Vagina (tissue), 2 donors: ENCODE data around the gene NOM1. TPM values are rescaled to one million over a fixed set of nuclear protein-coding genes. Genes with fewer than 3 reads are reported as not detected.

Source experiments
- DNase-seq, 2 donors: peaks; one replicate each; pipeline ENCODE4 v3.0.0-alpha.2; 2017; ENCODE audit errors: extremely low spot score in 2 of 2
- H3K27ac ChIP-seq: fragments of 200-600 bp; sonication (generic); one replicate; pipeline ENCODE4 v1.5.1; 2019
- H3K27me3 ChIP-seq: fragments of 200-600 bp; sonication (generic); one replicate; pipeline ENCODE4 v1.5.1; 2019
- H3K36me3 ChIP-seq, 2 donors: fragments of 200-600 bp; sonication (generic); one replicate each; pipeline ENCODE4 v1.5.1; 2017 to 2019
- H3K4me1 ChIP-seq: fragments of 200-600 bp; sonication (generic); one replicate; pipeline ENCODE4 v1.5.1; 2019
- H3K4me3 ChIP-seq, 2 donors: fragments of 200-600 bp; sonication (generic); 1 replicate in 1 of 2; 2 replicates in 1 of 2; pipeline ENCODE4 v1.5.1; 2016 to 2019
- H3K9me3 ChIP-seq: fragments of 200-600 bp; sonication (generic); one replicate; pipeline ENCODE4 v1.5.1; 2019
- POLR2A ChIP-seq, 2 donors: fragments of 450-650 bp; IDR thresholded peaks; one replicate each; pipeline ENCODE4 v1.6.1; 2017; ENCODE audit warnings: antibody characterized with exemption in 2 of 2, mild to moderate bottlenecking in 2 of 2, moderate library complexity in 2 of 2
- POLR2AphosphoS5 ChIP-seq, 2 donors: sonication (generic); formaldehyde crosslinking; IDR thresholded peaks; one replicate each; pipeline ENCODE4 v1.9.0; 2017; ENCODE audit warnings: antibody characterized with exemption in 2 of 2, mild to moderate bottlenecking in 2 of 2, low read depth in 1 of 2; ENCODE audit not compliant: insufficient read depth in 1 of 2
- intact Hi-C: fragments of 100-400 bp; cut with DNase I; formaldehyde crosslinking; loops from one replicate; pipeline ENCODE4 v1.15.1; 2023
- total RNA-seq: library from RNA; depleted of rRNA; stranded (reverse); fragments of >200 nt; gene quantifications from one replicate; pipeline ENCODE4 v1.2.3, GENCODE V29; 2016
- TF ChIP-seq, protein P1 (sequence below), 3 experiments: fragments of 450-650 bp in 2 of 3; fragments of 200-600 bp in 1 of 3; sonication (generic) in 1 of 3; IDR thresholded peaks; one replicate each; pipeline ENCODE4 v1.5.1; 2017 to 2019; ENCODE audit warnings: antibody characterized with exemption in 3 of 3, mild to moderate bottlenecking in 2 of 3, moderate library complexity in 2 of 3

NOM1 gene
- total RNA-seq, 1 donor from 2014 or later: 28.5 TPM

DNA sequence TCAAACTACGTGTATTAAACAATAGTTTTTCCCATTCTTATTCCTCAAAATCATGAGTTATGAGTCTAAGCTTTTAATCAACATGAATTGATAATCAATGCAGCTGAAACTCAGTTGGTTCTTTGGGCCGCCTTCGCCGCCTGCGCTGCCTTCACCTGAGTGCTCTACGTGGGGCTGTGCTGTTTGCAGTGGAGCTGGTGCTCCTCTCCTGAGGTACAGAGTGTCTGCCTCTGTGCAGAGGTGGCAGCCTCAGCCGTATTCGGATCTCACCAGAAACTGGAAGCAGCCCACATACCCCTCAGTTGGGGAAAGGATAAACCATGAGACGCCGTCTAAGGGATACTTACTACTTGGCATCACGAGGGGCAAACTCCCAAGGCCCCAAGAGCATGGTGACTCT lies 15.5 kb downstream of the NOM1 start:
- no peaks in the 10 kb centered on the region for H3K4me1 ChIP-seq
- H3K4me3 ChIP-seq: no peak overlapping the region
- no peaks in the 10 kb centered on the region for H3K9me3 ChIP-seq
- no peak for DNase-seq
- intact Hi-C loops: loop anchor here (10.0 kb wide), 1 partner anchor 310 kb away; no protein-coding TSS in a partner anchor
- TF ChIP-seq POLR2A (IDR thresholded peaks at IDR 0.05) (no peak), POLR2AphosphoS5 (IDR thresholded peaks at IDR 0.05; ENCODE audit: insufficient read depth in 1 of 2, low read depth in 1 of 2) (no peak)
- TF ChIP-seq, protein P1, sequence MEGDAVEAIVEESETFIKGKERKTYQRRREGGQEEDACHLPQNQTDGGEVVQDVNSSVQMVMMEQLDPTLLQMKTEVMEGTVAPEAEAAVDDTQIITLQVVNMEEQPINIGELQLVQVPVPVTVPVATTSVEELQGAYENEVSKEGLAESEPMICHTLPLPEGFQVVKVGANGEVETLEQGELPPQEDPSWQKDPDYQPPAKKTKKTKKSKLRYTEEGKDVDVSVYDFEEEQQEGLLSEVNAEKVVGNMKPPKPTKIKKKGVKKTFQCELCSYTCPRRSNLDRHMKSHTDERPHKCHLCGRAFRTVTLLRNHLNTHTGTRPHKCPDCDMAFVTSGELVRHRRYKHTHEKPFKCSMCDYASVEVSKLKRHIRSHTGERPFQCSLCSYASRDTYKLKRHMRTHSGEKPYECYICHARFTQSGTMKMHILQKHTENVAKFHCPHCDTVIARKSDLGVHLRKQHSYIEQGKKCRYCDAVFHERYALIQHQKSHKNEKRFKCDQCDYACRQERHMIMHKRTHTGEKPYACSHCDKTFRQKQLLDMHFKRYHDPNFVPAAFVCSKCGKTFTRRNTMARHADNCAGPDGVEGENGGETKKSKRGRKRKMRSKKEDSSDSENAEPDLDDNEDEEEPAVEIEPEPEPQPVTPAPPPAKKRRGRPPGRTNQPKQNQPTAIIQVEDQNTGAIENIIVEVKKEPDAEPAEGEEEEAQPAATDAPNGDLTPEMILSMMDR (IDR thresholded peaks at IDR 0.05): no peak
- H3K27me3 ChIP-seq: no peaks in the 10 kb centered on the region
- H3K27ac ChIP-seq: no peak overlapping the region
- H3K36me3 ChIP-seq: peaks cover 0 to 66% of the 10 kb centered on the region in 2 donors

DNA sequence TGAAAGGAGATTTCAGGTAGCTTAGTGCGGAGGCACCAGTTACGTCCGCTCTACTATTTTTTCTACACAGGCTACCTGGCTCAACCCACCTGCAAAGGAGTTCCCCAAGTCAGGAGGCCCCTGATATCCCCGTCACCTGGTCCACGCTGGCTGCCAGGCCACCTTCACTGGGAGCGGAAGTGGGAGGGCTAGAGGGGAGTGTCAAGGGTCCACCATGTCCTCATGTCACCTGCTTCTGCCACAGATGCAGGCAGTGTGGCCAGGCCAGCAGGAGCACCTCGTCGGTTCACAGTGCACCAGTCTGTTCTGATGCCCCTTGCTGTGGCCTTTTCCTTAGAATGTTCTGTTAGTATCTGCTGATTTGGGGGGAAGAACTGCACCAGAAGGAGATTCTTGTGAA lies 16.9 kb downstream of the NOM1 start:
- H3K4me3 ChIP-seq: no peak overlapping the region
- intact Hi-C loops: loop anchor here (10.0 kb wide), 1 partner anchor 308 kb away; no protein-coding TSS in a partner anchor
- H3K36me3 ChIP-seq: peaks cover 0 to 55% of the 10 kb centered on the region in 2 donors
- no peaks in the 10 kb centered on the region for H3K4me1 ChIP-seq
- DNase-seq: no peak
- H3K27ac ChIP-seq: no peak overlapping the region
- no peaks in the 10 kb centered on the region for H3K9me3 ChIP-seq
- no peaks in the 10 kb centered on the region for H3K27me3 ChIP-seq
- TF ChIP-seq, protein P1 (IDR thresholded peaks at IDR 0.05): no peak
- TF ChIP-seq POLR2AphosphoS5 (IDR thresholded peaks at IDR 0.05; ENCODE audit: insufficient read depth in 1 of 2, low read depth in 1 of 2): no peak
- TF ChIP-seq POLR2A (IDR thresholded peaks at IDR 0.05): no peak

DNA sequence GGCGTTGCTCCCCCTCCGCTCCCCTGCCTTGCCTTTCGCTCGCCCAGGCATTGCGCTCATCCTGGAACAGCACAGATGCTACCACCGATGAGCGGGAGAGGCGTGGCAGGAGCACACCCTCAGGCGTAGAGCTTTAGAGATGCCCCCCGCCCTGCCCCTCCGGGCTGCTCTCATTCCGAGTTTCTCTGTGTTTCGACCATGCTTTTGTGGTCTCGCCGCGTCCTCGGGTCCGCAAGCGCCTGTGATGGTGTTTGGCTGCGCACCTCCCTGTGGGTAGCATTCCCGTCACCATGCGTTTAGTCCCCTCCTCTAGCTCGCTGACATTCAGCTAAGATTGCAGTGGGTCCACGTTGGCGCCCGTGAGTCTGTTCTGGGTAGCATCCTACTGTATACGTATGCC lies 18.7 kb downstream of the NOM1 start:
- TF ChIP-seq, protein P1 (IDR thresholded peaks at IDR 0.05): no peak
- no peak for TF ChIP-seq POLR2A (IDR thresholded peaks at IDR 0.05)
- TF ChIP-seq POLR2AphosphoS5 (IDR thresholded peaks at IDR 0.05; ENCODE audit: insufficient read depth in 1 of 2, low read depth in 1 of 2): no peak
- intact Hi-C loops: loop anchor here (10.0 kb wide), 1 partner anchor 307 kb away; no protein-coding TSS in a partner anchor
- Histone ChIP-seq H3K27ac (no peak overlapping the region), H3K9me3 (no peaks in the 10 kb centered on the region), H3K4me1 (no peaks in the 10 kb centered on the region), H3K4me3 (no peak overlapping the region), H3K27me3 (no peaks in the 10 kb centered on the region), H3K36me3 (peaks cover 0 to 44% of the 10 kb centered on the region in 2 donors)
- no peak for DNase-seq

DNA sequence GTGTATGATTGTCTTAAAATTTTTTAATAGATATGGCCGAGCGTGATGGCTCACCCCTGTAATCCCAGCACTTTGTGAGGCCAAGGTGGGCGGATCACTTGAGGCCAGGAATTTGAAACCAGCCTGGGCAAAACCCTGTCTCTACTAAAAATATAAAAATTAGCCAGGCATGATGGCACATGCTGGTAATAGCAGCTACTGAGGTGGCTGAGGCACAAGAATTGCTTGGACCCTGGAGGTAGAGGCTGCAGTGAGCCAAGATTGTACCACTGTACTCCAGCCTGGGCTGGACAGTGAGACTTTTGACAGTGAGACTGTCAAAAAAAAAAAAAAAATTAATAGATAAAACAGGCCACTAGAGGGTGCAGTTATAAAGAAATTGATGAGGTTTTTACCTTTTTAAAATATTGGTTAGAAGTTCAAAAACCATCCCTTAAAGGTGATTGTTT lies 20.5 kb downstream of the NOM1 start:
- no peaks in the 10 kb centered on the region for H3K27me3 ChIP-seq
- H3K9me3 ChIP-seq: no peaks in the 10 kb centered on the region
- H3K4me1 ChIP-seq: no peaks in the 10 kb centered on the region
- H3K27ac ChIP-seq: no peak overlapping the region
- H3K36me3 ChIP-seq: peaks cover 0 to 28% of the 10 kb centered on the region in 2 donors
- H3K4me3 ChIP-seq: no peak overlapping the region
- no peak for TF ChIP-seq POLR2A (IDR thresholded peaks at IDR 0.05)
- TF ChIP-seq, protein P1 (IDR thresholded peaks at IDR 0.05): peak in 2 of 3 experiments; percentile 22 to 25
- DNase-seq: no peak
- intact Hi-C loops: loop anchor here (10.0 kb wide), 1 partner anchor 305 kb away; no protein-coding TSS in a partner anchor

DNA sequence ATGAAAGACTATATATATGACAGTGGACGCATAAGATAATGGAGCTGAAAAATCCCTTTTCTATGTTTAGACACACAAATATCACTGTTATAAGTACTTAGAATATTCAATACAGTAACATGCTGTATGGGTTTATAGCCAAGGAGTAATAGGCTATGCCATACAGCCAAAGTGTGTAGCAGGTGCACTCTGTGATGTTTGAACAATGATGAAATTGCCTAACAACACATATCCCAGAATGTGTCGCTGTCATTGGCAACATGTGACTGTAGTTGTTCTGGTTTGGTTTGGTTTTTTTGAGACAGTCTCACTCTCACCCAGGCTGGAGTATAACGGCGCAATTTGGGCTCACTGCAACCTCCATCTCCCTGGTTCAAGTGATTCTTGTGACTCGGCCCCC lies 26.1 kb downstream of the NOM1 start:
- no peaks in the 10 kb centered on the region for H3K4me1 ChIP-seq
- DNase-seq: no peak
- no peak for TF ChIP-seq POLR2A (IDR thresholded peaks at IDR 0.05)
- TF ChIP-seq POLR2AphosphoS5 (IDR thresholded peaks at IDR 0.05; ENCODE audit: insufficient read depth in 1 of 2, low read depth in 1 of 2): no peak
- TF ChIP-seq, protein P1 (IDR thresholded peaks at IDR 0.05): no peak
- H3K27ac ChIP-seq: no peak overlapping the region
- intact Hi-C loops: no loop called here
- no peak overlapping the region for H3K4me3 ChIP-seq
- H3K27me3 ChIP-seq: no peaks in the 10 kb centered on the region
- peaks cover 10% of the 10 kb centered on the region for H3K9me3 ChIP-seq
- H3K36me3 ChIP-seq: peaks cover 0 to 6% of the 10 kb centered on the region in 2 donors
